ENCODE data around the gene UNC13A. TPM values are rescaled to one million over a fixed set of nuclear protein-coding genes. Genes with fewer than 3 reads are reported as not detected.
"Not testable (repeated sequence)": the region's sequence is repeated elsewhere in the genome, so short reads cannot be mapped to it uniquely, and the experiment has no call there.

Gene UNC13A
- total RNA-seq, 1 donor = under 0.01 TPM

- peak in 2 of 3 donors; percentile 77 to 79 for DNase-seq (ENCODE audit: low read depth in 2 of 3, low spot score in 2 of 3)
These were observed 81.5 kb downstream of the UNC13A start for GRCh38 chr19:17606590-17607185.

DNA sequence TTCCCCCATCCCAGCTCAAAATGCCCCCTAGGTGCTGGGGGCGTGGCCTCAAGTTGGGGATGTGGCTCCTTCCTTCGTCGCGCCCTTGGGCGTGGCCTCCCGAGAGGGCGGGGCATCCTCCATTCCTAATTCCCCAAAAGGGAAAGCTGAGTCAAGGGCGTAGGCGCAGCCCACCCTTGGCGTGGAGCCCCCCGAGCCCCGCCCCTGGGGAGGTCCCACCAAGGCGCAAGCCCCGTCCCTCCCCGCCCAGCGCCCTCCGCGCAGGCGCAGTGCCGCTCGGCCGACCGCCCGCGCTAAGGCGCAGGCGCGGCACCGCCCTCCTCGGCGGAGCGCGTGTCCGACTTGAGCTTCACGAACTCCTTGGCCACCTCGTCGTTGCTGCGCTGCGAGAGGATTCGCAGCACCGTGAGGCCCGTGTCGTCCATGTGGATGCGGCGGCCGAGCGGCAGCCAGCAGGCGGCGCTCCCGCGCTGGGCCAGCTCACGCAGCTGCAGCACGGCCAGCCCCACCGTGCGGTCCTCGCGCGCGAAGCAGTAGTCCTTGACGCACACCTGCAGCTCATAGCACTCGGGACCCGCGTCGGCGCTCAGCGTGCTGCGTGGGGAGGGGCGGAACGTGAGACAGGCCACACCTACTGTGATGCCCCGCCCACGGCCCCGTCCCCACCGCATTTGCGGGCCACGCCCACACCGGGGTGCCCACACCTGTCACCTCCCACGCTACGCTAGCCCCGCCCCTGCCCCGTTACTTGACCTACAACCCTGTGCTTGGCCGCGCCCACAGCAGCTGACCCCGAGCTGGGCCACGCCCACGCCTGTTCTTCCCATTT is 82.2 kb downstream of the UNC13A start:
- DNase-seq (ENCODE audit: low read depth in 2 of 3, low spot score in 2 of 3) = peak; percentile 70 to 92 (median 87)

GRCh38 chr19:17605117-17605516 is 83.0 kb downstream of the UNC13A start:
- no peak for DNase-seq (ENCODE audit: low read depth in 2 of 3, low spot score in 2 of 3)

DNA sequence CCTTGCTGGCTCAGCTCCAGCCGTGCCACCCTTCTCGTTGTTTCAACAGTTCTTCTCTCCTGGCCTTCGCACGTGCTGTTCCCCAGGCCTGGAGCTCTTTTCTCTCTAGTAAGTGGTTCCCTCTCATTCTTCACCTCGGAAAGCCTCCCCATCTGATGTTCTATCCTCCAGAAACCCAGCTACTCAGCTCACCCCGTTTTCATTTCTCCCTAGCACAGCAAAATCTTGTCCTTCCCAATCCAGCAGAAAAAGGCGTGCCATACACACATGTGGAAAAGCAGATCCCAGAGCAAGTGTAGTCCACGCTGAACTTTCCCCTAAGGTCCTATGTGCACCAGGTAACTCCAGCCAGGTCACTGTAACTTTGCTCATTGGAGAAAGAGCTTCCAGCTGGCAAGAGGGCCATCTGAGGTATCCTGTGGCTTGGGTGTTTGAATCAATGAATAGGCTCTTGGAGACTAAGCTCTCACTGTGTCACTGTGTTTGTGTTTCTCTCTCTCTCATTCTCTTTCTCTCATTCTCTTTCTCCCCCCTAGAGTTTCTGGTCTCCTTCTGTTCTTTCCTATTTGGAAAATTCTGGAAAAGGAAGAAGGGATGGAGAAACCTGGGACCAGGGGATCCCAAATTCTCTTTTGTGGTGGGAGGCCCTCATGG is 83.7 kb downstream of the UNC13A start:
- no peak for DNase-seq (ENCODE audit: low read depth in 2 of 3, low spot score in 2 of 3)

GRCh38 chr19:17602872-17603510 is 85.2 kb downstream of the UNC13A start:
- DNase-seq (ENCODE audit: low read depth in 2 of 3, low spot score in 2 of 3) = no peak

- no peak for DNase-seq (ENCODE audit: low read depth in 2 of 3, low spot score in 2 of 3)
These were observed 85.9 kb downstream of the UNC13A start for GRCh38 chr19:17602217-17602616.

DNA sequence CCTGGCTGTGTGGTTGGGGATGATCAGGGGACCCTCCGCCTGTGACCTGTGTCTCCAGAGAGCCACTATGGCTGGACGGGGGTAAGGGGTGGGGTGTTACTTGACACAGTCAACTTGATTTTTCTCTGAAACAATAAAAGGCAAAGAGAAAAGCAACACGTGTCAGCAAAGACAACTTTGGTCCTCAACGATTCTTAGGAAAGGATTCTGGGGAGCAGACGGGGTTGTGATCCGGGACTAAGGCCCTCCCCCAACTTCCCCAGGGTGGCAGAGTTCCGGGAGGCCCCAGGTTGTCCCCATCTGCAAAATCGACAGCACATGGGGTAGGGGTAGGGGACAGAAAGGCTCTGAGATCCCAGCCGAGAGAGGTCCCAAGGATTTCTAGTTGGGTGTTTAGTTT is 86.5 kb downstream of the UNC13A start:
- DNase-seq (ENCODE audit: low read depth in 2 of 3, low spot score in 2 of 3) = no peak

DNA sequence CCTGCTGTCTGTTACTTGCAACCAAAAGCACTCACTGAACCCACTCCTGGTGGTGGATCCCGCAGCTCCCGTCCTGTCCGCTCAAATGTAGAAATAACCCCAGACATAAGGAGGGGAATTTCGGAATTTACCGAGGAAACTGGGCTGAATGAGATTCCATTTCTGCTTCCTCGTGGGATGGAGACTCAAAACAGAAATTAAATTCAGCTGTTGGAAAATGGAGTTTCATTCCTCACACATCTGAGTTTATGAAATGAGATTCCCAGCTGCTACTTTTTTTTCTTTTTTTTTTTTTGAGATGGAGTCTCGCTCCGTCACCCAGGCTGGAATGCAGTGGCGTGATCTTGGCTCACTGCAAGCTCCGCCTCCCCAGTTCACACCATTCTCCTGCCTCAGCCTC is 88.4 kb downstream of the UNC13A start:
- no peak for DNase-seq (ENCODE audit: low read depth in 2 of 3, low spot score in 2 of 3)

DNA sequence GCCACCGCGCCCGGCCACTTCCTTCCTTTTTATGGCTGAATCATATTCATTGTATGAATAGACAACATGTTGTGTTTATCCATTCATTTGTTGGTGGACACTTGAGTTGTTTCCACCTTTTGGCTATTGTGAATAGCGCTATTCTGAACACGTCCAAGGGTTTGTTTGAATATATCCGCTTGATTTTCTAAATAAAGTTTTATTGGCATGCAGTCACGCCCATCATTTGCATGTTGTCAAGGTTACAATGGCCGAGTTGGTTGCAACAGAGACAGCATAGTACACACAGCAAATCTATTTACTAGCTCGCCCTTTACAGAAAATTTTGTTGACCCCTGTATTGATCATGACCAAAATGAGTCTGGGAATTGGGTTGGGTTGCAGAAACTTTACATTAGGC is 89.2 kb downstream of the UNC13A start:
- DNase-seq (ENCODE audit: low read depth in 2 of 3, low spot score in 2 of 3) = no peak

DNA sequence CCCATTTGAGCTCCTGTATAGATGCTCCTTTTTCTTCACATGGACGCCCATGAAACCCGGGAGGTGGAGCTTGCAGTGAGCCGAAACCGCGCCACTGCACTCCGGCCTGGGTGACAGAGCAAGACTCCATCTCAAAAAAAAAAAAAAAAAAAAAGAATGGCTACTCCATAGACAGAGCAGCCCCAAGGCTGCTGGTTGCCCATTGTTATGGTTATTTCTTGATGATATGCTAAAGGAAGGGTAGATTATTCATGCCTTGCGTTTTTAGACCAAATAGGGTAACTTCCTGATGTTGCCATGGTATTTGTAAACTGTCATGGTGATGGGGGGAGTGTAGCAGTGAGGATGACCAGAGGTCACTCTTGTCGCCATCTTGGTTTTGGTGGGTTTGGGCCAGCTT is 90.1 kb downstream of the UNC13A start:
- not testable (repeated sequence) for DNase-seq (ENCODE audit: low read depth in 2 of 3, low spot score in 2 of 3)

DNA sequence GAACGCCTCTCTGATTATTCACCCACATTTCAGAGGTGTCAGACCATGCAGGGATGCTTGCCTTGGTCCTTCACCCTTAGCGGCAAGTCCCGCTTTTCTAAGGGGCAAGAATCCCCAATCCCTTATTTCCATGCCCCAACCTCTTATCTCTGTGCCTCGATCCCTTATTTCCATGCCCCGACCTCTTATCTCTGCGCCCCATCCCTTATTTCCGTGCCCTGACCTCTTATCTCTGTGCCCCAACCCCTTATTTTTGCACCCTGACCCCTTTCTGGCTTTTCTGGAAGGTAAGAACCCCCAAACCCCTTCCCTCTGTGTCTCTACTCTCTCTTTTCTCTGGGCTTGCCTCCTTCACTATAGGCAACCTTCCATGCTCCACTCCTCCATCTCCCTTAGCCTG is 93.9 kb downstream of the UNC13A start:
- DNase-seq (ENCODE audit: low read depth in 2 of 3, low spot score in 2 of 3) = not testable (repeated sequence)

GRCh38 chr19:17590866-17591265 is 97.3 kb downstream of the UNC13A start:
- no peak for DNase-seq (ENCODE audit: low read depth in 2 of 3, low spot score in 2 of 3)

DNA sequence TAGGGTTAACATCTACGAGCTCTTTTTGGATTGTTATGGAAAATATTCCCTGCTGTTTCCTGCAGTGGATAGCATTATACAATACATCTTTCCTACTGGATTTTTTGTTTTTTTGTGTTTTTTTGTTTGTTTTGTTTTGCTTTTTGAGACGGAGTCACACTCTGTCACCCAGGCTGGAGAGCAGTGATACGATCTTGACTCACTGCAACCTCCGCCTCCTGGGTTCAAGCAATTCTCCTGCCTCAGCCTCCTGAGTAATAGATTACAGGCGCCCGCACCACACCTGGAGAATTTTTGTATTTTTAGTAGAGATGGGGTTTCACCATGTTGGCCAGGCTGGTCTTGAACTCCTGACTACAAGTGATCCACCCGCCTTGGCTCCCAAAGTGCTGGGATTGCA is 102.8 kb downstream of the UNC13A start:
- not testable (repeated sequence) for DNase-seq (ENCODE audit: low read depth in 2 of 3, low spot score in 2 of 3)

GRCh38 chr19:17584132-17584531 is 104.0 kb downstream of the UNC13A start:
- DNase-seq (ENCODE audit: low read depth in 2 of 3, low spot score in 2 of 3) = no peak

DNA sequence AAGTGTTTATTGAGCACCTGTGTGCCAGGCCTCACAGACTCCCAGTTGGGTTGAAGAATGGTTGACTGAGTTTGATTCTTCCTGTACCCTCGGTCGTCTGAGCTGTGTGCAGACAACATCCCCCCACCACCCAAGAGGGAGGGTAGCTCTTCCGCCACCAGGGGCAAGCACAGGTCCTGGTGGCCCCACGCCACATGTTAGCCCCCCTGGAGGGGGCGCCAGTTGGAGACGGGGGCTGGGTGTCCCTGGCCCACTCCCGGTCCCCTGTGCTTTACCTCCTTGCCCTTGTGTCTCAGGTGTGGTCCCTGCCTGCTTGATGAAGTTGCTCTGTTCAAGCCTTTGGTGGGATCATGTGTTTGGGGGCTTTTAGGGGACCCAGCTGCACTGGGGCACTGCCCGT is 105.5 kb downstream of the UNC13A start:
- DNase-seq (ENCODE audit: low read depth in 2 of 3, low spot score in 2 of 3) = no peak

DNA sequence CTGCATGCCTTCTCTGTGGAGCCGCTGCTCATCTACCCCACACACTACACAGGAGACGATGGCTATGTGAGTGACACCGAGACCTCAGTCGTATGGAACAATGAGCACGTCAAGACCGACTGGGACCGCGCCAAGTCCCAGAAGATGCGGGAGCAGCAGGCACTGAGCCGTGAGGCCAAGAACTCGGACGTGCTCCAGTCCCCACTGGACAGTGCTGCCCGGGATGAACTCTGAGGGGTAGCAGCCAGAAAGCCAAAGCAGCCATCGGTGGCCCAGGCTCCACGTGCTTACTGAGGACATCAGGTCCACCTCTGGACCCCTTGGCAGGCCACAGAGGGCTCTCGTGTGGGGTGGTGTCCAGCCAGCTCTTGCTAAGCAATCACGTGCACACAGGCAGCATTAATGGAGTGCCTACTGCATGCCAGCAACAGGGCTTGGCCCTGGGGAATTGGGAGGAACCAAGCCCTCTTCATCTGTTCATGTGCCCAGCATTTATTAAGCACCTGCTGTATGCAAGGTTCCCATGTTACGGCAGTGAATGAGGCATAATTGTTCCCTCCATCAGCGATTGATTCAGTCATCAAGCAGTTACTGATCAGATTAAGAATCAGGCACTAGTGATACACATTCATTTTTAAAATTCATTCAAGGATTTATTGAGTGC is 106.8 kb downstream of the UNC13A start:
- no peak for DNase-seq (ENCODE audit: low read depth in 2 of 3, low spot score in 2 of 3)

GRCh38 chr19:17580470-17581144 is 107.5 kb downstream of the UNC13A start:
- no peak for DNase-seq (ENCODE audit: low read depth in 2 of 3, low spot score in 2 of 3)

- DNase-seq (ENCODE audit: low read depth in 2 of 3, low spot score in 2 of 3) = no peak
These were observed 108.4 kb downstream of the UNC13A start for GRCh38 chr19:17579661-17580244.

DNA sequence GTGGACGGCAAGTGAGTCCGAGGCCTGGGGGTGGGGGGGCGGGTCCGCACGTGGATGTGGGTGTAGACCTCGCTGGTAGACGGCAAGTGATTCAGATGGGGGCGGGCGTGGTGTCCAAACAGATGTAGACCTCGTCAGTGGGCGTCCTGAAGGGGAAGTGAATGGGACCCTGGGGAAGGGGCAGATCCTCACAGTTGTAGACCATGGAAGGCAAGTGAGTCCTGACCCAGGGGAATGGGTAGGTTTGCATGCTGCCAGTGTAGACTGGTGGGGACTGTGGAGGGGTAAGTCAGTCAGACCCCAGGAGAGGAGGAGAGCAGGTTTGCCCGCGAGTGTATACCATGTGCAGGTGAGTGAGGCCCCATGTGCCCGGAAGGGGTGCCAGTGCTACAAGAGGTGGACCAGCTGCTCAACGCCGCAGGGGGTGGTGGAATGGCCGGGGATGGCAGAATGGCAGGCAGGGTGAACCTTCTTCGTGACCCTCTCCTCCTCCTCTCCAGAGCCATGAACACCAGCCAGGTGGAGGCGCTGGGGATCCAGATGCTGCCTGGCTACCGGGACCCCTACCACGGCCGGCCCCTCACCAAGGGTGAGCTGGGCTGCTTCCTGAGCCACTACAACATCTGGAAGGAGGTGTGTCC is 110.6 kb downstream of the UNC13A start:
- no peak for DNase-seq (ENCODE audit: low read depth in 2 of 3, low spot score in 2 of 3)

Data from hematopoietic multipotent progenitor cell (in vitro differentiated cells).